ENCODE measurements around the gene VTCN1. TPM values are rescaled to one million over a fixed set of nuclear protein-coding genes. Genes with fewer than 3 reads are reported as not detected.

Gene VTCN1
- total RNA-seq, 1 donor from 2014 or later = not detected

DNA sequence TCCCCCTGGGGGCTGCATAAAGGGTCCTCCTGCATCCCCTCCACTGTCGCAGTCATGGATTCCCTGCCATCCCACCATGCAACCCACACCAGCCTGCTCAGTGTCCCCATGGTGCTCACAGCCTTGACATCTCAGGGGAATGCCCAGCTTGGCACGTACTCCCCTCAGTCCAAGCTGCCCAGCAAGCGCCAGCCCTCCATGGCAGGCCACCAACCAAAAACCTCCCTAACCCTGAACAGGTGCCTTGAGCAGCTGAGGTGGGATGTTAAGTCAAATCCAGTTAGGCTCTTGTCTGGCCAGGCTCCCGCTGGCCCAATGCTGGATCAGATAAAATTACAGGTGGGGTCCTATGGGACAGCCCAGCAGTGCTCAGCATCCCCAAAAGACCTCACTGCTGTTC is 341 bp downstream of the VTCN1 start:
- intact Hi-C loops (cut with micrococcal nuclease) = no loop called here

- intact Hi-C loops (cut with micrococcal nuclease) = no loop called here
Measured at GRCh38 chr1:117209094-117209493, 1.6 kb downstream of the VTCN1 start.

- intact Hi-C loops (cut with micrococcal nuclease) = no loop called here
Measured at GRCh38 chr1:117208580-117208979, 2.1 kb downstream of the VTCN1 start.

DNA sequence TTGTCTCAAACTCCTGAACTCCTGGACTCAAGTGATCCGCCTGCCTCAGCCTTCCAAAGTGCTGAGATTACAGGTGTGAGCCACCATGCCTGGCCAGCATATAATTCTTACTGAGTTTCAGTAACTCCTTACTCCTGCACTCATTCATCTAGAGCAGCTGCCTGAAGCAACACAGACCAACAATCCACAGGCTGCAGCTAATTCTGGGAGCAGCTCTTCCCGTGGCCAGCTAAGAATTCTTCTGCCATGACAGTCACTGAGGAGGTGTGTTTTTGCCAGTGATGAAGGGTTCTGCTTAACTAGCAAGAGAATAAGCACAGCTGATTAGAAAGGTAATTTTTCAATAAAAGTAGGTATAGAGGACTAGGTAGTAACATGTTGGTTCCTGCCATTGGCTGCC is 5.4 kb downstream of the VTCN1 start:
- intact Hi-C loops (cut with micrococcal nuclease) = no loop called here

GRCh38 chr1:117201808-117202207 is 8.9 kb downstream of the VTCN1 start:
- intact Hi-C loops (cut with micrococcal nuclease) = no loop called here

DNA sequence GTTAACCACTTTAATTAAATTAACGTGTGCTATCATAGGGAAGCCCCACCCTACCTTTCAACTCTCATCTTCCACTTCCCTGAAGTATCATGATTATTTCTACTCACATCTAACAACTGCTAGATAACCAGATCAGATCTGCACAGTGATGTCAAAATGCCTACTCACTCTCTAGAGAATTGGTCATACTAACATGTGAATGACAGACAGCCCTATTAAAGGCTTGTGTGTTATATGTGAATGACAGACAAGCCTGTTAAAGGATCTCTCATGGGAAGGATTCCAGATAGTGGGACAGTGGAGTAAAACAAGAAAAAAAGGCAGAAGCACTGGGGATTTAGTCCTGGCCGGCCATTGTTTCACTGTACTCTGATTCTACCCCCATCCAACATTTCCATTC is 12.6 kb downstream of the VTCN1 start:
- intact Hi-C loops (cut with micrococcal nuclease) = no loop called here

DNA sequence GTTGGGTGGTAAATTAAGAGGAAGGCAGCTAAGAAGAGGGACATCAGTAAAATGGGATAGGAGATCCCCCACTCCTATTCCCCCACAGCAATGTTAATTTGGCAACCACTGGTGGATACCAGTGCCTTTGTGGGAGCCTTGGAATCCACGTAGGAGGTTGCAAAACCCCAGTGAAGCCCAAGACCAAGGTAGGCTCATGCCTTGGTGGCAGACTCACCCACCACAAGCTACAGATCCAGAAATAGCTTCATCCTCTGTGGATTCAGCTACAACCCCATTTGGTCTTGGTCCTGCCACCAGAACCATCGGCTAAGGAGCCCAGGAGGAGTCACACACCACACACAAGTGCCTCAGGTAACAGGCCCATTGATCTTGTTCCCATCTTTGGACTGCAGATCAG is 21.0 kb downstream of the VTCN1 start:
- intact Hi-C loops (cut with micrococcal nuclease) = no loop called here

- intact Hi-C loops (cut with micrococcal nuclease) = no loop called here
Measured at GRCh38 chr1:117188816-117189437, 21.8 kb downstream of the VTCN1 start.

- intact Hi-C loops (cut with micrococcal nuclease) = no loop called here
Measured at GRCh38 chr1:117188170-117188815, 22.4 kb downstream of the VTCN1 start.

DNA sequence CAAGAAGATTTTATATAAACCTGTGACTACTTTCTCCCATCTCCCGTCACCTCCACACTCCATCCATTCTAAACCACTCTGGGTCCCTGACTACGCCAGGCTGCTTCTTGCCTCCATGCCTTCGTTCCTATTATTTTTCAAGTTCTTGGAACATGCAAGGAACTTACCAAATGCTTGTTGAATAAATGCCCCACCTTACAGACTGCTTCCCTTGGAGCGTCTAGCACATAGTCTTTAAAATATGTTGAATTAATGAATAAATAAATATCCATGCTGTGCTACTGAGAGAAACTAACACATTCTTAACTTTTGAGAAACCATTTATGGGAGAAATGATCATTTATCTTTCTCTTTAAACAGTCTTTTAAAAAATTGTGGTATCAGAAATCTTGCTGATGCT is 27.6 kb downstream of the VTCN1 start:
- intact Hi-C loops (cut with micrococcal nuclease) = no loop called here

GRCh38 chr1:117182319-117182718 is 28.4 kb downstream of the VTCN1 start:
- intact Hi-C loops (cut with micrococcal nuclease) = no loop called here

DNA sequence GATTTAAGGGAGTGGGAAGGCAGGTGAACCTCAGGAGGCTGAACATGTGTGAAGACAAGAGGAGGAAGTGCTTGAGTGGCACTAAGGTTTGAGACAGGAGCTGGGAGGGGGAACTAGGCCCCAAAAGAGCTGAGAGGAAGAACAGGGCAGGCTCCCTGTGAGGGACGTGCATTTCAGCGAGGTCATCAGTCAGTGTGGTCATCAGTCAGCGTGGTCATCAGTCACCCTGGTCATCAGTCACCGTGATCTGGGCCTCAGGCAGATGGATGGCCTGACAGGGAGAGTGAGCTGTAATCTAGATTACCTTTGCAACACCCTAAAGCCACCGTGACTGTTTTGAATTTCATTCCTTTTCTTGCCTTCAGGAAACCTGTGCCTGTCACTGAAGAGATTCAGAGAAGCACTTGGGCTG is 29.1 kb downstream of the VTCN1 start:
- intact Hi-C loops (cut with micrococcal nuclease) = no loop called here

- intact Hi-C loops (cut with micrococcal nuclease) = no loop called here
Measured at GRCh38 chr1:117180147-117180967, 30.4 kb downstream of the VTCN1 start.

DNA sequence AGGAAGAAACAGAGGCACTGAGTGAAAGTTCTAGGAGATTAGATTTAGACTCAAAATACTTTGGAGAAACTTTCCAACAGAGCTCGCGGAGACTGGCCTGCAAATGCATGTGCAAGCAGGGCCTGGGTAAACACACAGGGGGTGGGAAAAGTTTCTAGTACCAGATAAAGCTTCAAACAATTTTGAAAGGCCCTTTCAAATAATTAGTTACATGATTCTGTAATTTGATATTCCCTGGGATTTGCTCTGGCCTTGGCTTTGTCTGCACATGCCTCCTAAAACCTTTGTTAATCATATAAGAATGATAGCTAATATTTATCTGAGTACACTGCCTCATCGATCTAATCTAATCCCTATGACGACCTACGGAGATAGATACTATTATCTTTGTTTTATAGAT is 31.3 kb downstream of the VTCN1 start:
- intact Hi-C loops (cut with micrococcal nuclease) = no loop called here

GRCh38 chr1:117178756-117179155 is 32.0 kb downstream of the VTCN1 start:
- intact Hi-C loops (cut with micrococcal nuclease) = no loop called here

GRCh38 chr1:117177376-117177775 is 33.4 kb downstream of the VTCN1 start:
- intact Hi-C loops (cut with micrococcal nuclease) = no loop called here

DNA sequence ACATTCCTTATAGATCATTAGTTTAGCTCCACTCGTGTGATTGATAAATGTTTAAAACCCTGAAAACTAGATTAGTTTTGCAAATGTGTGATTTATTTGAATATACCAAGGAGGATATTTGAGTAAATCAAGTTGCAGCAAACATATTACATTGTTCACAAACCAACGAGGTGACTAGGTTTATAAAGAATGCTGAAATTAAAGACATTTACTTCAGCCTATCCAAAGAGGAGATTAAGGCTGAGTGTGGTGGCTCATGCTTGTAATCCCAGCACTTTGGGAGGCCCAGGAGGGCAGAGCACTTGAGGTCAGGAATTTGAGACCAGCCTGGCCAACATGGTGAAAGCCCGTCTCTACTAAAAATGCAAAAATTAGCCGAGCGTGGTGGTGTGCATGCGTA is 34.1 kb downstream of the VTCN1 start:
- intact Hi-C loops (cut with micrococcal nuclease) = no loop called here

DNA sequence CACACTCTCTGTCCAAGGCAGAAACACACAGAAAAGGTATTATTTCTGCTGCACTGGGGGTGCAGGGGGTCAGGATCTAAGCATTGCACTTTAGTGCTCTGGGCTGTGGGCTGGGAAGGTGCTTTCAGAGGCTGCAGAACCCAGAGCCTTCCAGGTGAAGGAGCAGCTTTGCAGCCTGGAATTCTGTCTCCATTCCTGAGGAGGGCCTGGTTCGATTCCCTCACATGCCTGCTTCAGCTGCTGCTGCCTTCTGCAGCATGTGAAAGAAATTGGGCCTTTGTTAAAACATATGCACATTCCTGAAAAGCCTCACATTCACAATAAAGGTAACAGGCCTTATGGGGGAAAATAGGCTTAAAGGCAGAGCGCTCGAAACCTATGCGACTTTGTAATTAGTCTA is 35.9 kb downstream of the VTCN1 start:
- intact Hi-C loops (cut with micrococcal nuclease) = no loop called here

- intact Hi-C loops (cut with micrococcal nuclease) = no loop called here
Measured at GRCh38 chr1:117173691-117174090, 37.0 kb downstream of the VTCN1 start.

- intact Hi-C loops (cut with micrococcal nuclease) = no loop called here
Measured at GRCh38 chr1:117173006-117173405, 37.7 kb downstream of the VTCN1 start.

DNA sequence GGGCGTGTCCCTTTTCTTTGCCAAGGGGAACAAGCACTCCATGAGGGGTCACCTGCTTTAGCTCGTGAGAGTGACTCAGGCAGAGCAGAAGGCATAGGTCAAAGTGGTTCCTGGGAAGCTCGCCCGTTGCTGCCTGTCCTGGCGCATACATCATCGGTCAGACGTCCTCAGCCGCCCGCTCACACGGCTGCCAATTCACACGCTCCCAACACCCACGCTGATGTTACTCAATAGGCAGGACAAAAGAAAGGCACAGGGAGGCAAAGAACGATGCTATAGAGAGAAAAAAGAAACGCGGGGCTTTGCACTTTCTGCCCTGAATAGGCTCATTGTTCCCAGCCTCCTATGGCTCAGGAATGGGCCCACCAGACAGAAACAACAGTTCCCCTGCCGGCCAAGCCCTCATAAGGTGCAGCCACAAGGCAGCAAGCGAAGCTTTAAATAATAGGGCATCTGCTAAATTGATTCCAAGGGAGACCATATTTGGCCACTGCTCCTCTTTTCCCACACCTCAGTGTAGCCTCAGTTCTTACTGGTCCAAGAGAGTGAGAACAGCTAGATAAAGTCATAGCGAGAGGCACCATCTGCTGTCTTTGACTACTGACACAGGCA is 38.7 kb downstream of the VTCN1 start:
- intact Hi-C loops (cut with micrococcal nuclease) = no loop called here
